Measurements from ENCODE around the gene MANBA.
A peak's percentile ranks its signal among the peaks of the same experiment; 100 is the strongest.
"Not testable (repeated sequence)": the region's sequence is repeated elsewhere in the genome, so short reads cannot be mapped to it uniquely, and the experiment has no call there.

MANBA gene

DNA sequence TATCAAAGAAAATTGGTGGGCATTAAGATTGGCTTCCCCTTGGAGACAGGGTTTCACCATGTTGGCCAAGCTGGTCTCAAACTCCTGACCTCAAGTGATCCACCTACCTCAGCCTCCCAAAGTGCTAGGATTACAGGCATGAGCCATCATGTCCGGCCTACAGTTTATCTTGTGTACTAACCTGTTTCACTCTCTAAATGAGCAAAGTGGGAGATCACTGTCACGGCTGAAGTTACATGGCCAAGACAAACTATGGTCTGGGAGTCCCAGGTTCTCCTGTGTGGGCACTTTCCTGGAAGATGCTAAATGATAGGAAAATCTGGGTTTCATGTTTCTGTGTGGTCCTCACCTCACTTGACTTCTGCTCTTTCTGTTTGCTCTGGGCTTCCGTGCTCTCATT is 33.8 kb downstream of the MANBA start:
- not testable (repeated sequence) for DNase-seq (ENCODE audit: insufficient read length, low spot score); FAIRE-seq

DNA sequence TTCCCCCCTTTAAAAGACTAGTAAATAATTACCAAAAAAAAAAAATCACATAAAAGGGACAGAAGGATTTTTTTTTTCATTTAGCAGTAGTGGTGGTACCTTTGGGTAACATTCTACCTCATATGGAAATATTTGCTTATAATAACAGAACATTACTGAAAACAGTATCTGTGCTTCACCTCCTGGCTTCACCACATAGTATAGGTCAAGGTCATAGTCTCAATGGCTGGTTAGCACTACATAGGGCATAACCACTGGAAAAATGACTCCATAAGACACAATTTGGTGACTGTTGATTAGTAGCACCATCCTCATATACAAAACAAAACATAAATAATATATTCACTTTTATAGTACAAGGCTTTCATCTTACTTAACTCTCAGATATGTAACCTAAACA is 34.7 kb downstream of the MANBA start:
- DNase-seq (ENCODE audit: insufficient read length, low spot score) = no peak
- FAIRE-seq = no peak

DNA sequence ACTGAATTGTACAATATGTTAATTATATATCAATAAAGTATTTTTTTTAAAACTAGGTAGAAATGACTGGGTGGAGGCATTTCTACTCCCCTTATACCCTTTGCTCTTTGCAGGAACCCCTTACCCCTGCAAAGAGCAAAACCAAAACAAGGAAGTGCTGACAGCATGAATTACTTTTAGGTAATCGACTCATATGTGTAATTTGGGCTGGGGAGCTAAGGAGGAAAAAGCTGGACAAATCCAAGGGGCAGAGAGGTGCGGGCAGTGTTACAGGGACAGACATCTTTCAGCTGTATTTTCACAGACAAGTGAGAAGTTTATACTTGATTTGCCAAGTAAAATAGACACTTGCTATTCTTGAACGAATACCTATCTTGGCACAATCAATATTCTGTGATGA is 35.5 kb downstream of the MANBA start:
- DNase-seq (ENCODE audit: insufficient read length, low spot score) = no peak
- no peak for FAIRE-seq

DNA sequence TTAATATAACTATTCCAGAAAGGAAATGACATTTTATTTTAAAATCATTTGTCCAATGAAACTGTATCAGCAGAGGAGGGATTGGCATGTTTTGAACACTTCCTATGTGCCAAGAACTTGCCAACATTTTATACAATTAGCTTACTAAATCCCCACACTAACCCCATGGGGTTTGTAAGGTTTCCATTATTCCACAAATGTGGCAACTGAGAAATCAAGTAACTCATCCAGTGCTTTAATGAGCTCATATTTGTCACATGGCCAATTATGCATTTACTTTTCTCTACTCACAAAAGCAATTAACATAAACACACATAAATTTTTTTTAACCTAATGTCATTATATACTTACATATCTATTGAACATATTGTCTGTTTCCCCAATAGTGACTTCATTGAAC is 37.3 kb downstream of the MANBA start:
- FAIRE-seq (no peak), DNase-seq (ENCODE audit: insufficient read length, low spot score) (no peak)

DNA sequence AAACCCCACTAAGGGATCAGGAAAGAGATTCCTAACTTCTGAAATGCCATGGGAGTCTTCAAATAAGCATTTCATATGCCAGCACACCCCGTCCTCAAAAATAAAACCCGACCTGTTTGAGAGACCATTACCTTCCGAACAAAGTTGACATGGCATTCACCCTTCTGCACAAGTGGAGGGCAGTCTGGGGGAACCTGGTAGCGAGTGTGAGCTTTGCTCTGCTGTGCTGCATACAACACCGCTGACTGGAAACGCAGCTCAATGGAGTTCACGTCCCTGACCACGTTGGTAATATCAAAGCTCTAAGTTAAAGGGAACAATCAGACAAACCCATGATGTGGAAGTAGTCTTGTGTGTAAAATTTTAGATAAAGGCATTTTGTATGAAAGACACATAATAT is 38.0 kb downstream of the MANBA start:
- no peak for FAIRE-seq
- no peak for DNase-seq (ENCODE audit: insufficient read length, low spot score)

DNA sequence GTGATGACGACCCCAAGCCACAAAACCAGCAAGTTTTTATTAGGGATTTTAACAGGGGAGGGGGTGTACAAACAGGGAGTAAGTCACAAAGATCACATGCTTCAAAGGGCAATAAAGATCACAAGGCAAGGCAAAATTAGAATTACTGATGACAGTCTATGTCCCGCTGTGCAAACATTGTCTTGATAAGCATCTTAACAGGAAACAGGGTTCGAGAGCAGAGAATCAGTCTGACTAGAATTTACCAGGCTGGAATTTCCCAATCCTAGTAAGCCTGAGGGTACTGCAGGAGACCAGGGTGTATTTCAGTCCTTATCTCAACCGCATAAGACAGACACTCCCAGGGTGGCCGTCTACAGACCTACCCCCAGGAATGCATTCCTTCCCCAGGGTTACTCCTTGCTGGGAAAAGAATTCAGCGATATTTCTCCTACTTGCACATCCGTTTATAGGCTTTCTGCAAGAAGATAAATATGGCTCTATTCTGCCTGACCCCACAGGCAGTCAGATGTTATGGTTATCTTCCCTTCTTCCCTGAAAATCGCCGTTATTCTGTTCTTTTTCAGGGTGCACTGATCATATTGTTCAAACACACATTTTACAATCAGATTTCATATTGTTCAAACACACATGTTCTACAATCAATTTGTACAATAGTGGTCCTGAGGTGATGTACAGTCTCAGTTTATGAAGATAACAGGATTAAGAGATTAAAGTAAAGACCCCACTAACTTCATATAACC is 41.8 kb downstream of the MANBA start:
- not testable (repeated sequence) for DNase-seq (ENCODE audit: insufficient read length, low spot score); FAIRE-seq

DNA sequence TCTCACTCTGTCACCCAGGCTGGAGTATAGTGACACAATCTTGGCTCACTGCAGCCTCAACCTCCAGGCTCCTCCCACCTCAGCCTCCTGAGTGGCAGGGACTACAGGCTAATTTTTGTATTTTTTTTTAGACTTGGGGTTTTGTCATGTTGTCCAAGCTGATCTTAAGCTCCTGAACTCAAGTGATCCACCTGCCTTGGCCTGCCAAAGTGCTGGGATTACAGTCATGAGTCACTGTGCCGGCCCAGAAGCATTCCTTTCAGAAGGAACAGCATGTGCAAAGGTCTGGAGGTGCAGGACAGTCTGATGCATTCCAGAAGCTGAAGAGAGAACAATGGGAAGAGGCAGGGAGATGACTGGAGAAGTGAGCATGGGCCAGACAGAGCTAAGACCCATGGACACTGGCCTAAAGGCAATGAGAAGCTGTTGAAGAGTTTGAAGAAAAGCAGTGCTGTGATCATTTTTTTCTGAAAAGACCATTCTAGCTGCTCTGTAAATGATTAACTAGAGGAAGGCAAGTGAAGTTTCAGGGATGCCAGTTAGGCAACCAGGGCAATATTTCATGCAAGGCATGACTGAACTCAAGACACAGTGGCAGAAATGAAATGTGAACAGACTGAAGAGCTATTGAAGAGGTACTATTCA is 43.2 kb downstream of the MANBA start:
- DNase-seq (ENCODE audit: insufficient read length, low spot score) (peak; percentile 17), FAIRE-seq (peak; percentile 11)

DNA sequence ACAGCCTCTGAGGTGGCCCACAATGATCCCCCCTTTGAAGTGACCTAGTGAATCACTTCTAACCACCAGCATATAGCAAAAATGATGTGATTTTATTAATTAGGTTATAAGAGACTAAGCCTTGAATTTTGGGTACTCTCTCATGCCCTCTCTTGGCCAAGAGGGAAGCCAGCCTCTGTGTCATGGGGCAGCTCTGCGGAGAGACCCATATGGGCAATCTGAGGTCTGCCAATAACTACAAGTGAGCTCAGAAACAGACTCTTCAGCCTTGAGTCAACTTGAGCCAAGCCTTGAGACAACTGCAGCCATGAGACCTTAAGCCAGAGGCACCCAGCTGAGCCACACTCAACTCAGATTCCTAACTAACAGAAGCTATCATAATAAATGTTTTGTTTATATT is 45.7 kb downstream of the MANBA start:
- DNase-seq (ENCODE audit: insufficient read length, low spot score) (no peak), FAIRE-seq (peak; percentile 48)

DNA sequence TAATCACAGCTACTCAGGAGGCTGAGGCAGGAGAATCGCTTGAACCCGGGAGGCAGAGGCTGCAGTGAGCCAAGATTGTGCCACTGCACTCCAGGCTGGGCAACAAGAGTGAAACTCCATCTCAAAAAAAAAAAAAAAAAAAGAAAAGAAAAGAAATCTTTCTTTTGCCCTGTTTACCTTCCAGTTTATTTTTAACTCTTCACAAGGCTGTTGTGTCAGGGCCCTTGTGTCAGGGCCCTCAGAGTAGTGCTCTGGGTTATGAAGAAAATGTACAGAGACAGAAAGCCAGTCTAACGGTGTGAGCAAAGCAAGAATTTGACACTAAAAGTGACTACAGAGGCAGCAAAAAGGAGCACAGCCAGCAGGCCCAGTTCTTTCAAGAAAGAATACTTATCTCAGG is 47.0 kb downstream of the MANBA start:
- DNase-seq (ENCODE audit: insufficient read length, low spot score); FAIRE-seq: not testable (repeated sequence)

DNA sequence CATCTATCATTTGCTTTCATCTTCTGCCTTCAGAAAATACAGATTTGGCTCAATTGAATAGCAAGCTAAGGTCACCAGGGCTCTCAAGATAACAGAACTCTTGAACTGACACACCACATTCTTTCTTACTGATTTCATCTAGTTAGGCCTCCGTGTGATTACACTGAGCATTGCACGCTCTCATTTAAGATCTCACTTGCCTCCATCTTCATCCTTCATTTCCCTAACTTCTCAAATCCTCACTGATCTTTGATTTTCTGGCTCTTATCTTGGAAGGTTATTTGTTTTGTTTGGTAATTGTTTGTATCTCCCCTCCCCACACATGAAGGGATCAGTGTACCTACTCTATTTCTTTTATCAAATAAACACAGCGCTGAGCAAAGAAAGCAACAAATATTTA is 47.7 kb downstream of the MANBA start:
- DNase-seq (ENCODE audit: insufficient read length, low spot score) = no peak
- no peak for FAIRE-seq

DNA sequence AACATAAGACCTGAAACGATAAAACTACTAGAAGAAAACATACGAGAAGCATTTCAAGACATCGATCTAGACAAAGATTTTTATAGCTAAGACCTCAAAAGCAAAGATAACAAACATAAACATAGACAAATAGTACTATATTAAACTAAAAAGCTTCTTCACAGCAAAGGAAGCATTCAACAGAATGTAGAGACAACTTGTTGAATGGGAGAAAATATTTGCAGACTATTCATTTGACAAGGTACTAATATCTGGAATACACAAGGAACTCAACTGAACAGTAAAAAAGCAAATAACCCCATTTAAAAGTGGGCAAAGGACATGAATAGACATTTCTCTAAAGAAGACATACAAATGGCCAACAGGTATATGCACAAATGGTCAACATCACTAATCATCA is 49.8 kb downstream of the MANBA start:
- FAIRE-seq (no peak), DNase-seq (ENCODE audit: insufficient read length, low spot score) (no peak)

DNA sequence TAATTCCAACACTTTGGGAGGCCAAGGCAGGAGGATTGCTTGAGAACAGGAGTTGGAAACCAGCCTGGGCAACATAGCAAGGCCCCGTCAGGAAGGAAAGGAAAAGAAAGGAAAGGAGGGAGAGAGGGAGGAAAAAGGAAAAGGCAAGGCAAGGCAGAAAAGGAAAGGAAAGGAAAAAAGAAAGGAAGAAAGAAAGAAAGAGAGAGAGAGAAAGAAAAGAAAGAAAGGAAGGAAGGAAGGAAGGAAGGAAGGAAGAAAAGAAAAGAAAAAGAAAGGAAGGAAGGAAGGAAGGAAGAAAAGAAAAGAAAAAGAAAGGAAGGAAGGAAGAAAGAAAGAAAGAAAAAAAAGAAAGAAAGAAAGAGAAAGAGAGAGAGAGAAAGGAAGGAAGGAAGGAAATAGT is 51.7 kb downstream of the MANBA start:
- FAIRE-seq; DNase-seq (ENCODE audit: insufficient read length, low spot score): not testable (repeated sequence)

DNA sequence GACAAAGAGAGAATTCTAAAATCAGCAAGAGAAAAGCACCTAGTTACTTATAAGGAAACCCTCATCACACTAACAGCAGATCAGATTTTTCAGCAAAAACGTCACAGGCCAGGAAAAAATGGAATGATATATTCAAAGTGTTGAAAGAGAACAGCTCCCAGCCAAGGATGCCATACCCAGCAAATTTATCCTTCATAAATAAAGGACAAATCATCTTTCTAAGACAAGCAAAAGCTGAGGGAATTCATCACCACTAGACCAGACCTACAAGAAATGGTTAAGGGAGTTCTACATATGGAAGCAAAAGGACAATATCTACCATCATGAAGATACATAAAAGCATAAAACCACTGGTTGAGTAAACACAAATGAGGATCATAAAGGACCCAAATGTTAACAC is 53.6 kb downstream of the MANBA start:
- no peak for DNase-seq (ENCODE audit: insufficient read length, low spot score)
- peak; percentile 80 for FAIRE-seq

DNA sequence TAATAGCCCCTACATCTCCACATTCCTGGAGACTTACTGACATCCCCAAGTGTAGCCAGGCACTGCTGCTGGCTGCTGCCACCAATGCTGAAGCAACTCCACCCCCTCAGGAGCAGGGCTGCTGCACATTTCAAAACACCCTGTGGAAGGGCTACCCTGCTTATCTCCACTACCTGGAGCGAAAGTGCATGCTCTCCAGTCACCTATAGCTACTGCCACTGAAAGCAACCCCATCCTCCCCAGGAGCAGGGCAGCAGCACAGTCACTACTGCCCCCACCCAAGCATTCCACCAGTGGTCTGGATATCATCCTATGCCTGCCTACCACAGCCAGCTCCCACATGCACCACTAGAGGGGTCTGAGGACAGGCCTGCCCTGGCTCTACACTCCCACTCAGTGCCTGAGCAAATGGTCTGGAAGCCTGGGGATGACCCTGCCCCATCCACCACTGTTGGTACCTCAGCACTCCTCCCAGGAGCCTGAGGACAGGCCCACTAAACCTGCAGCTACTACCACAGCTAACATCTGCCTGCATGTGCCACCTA is 55.3 kb downstream of the MANBA start:
- FAIRE-seq = no peak
- DNase-seq (ENCODE audit: insufficient read length, low spot score) = no peak

DNA sequence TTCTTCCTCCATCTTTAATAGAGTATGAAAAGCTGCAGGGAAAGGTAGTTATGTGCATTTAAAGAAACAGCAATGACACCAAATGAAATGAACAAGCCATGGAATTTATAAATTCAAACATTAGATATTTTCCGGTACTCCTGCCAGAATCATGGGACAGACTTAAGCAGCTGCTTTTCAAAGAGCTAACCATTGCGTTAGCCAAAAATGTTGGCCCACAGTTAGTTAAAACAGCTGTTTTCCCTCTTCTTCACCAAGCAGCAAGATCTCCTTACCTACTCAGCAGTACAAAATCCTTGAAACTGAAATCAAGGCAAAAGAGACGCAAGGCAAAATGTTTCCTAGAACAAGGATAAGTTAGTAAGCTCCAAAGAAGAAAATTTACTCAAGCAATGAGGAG is 64.0 kb downstream of the MANBA start:
- FAIRE-seq = no peak

DNA sequence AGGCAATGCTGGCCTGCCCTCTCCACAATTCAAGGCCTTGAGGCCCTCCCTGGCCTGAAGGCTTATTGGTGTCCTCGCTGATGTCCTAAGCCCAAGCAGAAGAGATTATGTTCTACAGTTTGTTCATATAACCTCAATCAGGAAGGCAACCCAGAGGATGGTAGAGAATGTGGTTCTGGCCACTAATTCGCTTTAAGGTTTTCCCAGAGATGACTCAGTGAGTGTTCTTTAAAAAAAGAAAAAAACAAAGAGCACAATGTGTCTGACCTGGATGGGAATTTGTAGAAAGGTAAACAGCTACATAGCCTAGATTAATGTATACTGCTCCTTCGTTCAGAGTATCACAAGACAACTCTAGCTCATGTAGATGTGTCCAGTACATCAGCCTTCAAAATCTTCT is 66.0 kb downstream of the MANBA start:
- FAIRE-seq (no peak), DNase-seq (ENCODE audit: insufficient read length, low spot score) (no peak)

More for the DNA sequence above, 64.0 kb downstream of the MANBA start:
- DNase-seq (ENCODE audit: insufficient read length, low spot score) = no peak

DNA sequence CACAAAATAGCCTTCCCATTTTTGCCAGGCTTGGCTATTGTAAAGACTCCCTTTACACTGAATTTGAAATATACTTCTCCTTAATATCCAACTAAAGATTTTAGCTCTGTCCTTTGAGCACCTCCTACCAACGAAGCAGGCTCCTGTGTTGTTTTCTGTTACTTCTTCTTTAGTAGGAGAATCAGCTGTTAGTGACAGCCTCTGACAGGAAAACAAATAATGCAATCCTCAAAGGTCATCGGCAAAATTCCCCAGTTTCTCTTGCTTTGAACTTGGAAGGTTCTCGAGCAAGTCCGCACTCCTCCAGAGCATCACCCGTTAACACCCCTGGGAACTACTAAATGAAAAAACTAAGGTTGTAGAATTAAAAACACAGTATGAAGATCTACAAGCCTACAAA is 66.9 kb downstream of the MANBA start:
- DNase-seq (ENCODE audit: insufficient read length, low spot score) = no peak
- no peak for FAIRE-seq

DNA sequence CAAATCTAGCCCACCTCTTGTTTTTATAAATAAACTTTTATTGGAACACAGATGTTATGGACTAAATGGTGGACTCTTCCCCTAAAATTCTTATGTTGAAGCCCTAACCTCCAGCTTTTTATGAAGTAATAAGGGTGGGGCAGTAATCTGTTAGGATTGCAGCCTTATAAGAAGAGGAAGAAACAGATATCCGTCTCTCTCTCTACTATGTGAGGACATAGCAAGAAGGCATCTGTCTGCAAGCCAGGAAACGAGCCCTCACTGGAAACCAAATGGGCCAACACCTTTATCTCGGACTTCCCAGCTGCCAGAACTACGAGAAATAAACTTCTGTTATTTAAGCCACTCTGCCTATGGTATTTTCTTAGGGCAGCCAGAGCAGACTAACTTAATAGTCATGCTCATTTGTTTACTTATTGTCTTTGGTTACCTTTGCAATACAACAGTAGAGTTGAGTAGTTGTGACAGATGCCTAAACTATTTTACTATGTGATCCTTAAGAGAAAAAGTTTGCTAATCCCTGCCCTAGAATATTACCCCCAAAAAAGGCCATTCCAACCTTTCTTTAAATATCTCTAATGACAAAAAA is 67.4 kb downstream of the MANBA start:
- no peak for FAIRE-seq
- DNase-seq (ENCODE audit: insufficient read length, low spot score) = no peak

DNA sequence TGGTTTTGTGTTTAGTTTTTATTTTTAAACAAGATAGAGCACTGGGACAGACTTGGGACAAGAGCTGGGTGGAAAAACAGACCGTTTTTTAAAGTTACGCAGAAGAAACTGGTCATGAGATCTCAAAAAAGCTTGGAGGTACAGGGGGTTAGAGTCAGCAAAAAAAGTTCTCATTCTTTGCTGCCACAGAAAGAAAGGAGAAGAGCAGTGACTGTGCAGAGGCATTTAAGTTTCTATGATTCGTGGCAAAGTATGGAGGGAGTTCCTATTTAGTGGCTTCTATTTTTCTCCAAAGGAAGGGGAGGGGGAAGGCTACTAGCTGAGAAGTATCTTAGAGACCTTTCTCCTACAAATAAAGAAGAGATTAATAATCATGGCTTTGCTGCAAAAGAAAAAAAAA is 68.3 kb downstream of the MANBA start:
- FAIRE-seq (no peak), DNase-seq (ENCODE audit: insufficient read length, low spot score) (no peak)

DNA sequence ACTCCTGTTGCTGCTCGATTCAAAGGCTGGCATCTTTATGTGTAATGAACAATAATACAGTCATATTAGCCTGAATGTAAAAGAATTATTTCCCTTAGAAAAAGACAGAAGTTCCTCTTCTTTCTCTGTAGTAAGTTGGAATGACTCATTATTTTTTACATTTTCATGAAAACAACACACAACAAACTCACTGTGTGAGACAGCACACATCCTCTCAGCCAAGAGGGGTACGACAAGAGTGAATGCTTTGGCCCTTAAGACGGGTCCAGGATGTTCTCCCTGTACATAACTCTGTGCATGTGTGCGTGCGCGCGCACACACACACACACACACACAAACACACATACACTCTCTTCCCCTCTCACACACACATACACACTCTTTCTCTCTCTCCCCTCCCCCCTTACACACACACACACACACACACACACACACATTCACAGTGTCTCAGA is 72.8 kb downstream of the MANBA start:
- no peak for FAIRE-seq

DNA sequence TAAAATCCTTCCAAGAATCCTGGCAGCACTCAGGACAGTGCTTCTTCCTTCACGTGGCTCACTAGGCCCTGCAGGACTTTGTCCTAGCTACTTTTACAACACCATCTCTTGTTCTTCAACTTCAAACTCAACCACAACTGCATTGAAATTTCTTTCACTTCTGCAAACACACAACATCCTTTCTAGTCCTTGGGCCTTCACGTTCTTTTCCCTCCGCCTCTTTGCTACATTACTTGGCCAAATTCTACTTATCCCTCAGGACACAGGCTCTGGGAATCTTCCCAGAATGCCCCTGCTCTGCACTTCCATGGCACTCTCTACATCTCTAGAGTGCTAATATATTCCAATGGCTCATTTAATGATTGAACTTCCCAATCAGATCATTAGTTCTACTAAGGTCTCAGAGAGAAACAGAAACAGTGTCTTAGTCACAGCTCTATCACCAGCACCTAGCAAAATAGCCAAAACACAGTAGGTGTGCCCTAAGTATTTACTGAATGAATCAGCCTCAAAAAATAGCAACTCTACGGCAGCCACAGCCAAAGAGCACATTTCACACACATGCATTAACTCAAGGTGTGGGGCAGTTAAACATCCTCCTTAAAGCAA is 73.3 kb downstream of the MANBA start:
- DNase-seq (ENCODE audit: insufficient read length, low spot score) = peak; percentile 16
- peak; percentile 96 for FAIRE-seq

More for the DNA sequence above, 72.8 kb downstream of the MANBA start:
- no peak for DNase-seq (ENCODE audit: insufficient read length, low spot score)

All from GM19239 (cell line).